ELR (cell line): ENCODE measurements around the gene PNPLA6.
A peak's percentile ranks its signal among the peaks of the same experiment; 100 is the strongest.
"Not testable (repeated sequence)": the region's sequence is repeated elsewhere in the genome, so short reads cannot be mapped to it uniquely, and the experiment has no call there.

ENCODE experiments used
- DNase-seq: peaks from one replicate; pipeline ENCODE4 v3.0.0-alpha.2; 2015; ENCODE audit warnings: low read depth

The PNPLA6 gene

DNA sequence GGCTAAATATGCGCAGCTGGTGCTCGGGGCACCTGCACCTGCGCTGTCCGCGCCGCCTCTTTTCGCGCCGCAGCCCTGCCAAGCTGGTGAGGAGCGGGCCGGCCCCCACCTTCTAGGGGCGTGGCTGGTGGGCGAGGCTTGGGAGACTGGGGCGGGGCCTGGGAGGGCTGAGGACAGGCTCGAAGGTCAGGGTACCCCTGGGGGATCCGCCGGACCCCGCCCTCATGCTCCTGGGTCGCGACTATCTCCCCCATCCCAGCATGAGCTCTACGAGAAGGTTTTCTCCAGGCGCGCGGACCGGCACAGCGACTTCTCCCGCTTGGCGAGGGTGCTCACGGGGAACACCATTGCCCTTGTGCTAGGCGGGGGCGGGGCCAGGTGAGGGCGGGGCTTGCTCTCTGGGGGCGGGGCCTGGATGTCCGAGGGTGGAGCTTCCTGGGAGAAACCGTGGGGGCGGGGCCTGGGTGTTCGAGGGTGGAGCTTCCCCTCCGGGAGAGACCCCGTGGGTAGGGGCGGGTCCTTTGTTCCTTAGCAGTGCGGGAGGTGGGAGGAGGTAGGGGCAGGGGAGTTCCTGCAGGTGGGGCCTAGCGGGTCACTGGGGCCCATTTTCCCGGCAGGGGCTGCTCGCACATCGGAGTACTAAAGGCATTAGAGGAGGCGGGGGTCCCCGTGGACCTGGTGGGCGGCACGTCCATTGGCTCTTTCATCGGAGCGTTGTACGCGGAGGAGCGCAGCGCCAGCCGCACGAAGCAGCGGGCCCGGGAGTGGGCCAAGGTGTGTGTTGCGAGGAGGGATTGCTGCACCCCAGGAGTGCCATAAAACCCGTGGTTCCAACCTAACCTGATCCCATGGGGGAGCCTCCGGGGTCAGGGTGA lies 19.7 kb downstream of the PNPLA6 start:
- peak; percentile 30 for DNase-seq

DNA sequence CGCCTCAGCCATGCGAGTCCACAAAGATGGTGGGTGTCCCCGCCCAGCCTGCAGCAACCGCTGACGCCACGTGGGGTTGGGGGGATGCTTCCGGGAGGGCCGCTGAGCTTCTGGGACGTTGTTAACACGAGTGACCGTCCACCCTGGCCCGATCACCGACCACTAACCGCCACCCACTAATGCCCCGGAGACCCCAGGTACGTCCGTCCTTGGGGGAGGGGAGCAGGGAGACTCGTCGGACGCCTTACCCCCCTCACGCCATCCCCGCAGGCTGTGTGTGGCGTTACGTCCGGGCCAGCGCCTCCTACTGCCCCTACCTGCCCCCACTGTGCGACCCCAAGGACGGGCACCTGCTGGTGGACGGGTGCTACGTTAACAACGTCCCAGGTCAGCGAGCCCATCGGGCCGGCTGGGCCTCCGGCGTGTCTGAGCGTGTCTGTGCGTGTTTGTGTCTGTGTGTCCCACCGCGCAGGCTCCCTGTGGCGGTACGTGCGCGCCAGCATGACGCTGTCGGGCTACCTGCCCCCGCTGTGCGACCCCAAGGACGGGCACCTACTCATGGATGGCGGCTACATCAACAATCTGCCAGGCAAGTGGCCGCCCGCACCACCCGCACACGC lies 21.3 kb downstream of the PNPLA6 start:
- no peak for DNase-seq

DNA sequence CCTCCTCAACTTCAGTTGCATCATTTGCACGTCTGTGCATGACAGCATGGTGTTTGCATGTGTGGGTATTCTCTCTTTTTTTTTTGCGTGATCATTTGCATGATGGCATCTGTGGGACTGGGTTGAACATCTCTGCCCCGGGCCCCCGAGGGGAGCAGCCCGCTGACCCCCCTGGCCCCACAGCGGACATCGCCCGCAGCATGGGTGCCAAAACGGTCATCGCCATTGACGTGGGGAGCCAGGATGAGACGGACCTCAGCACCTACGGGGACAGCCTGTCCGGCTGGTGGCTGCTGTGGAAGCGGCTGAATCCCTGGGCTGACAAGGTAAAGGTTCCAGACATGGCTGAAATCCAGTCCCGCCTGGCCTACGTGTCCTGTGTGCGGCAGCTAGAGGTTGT lies 23.1 kb downstream of the PNPLA6 start:
- no peak for DNase-seq

DNA sequence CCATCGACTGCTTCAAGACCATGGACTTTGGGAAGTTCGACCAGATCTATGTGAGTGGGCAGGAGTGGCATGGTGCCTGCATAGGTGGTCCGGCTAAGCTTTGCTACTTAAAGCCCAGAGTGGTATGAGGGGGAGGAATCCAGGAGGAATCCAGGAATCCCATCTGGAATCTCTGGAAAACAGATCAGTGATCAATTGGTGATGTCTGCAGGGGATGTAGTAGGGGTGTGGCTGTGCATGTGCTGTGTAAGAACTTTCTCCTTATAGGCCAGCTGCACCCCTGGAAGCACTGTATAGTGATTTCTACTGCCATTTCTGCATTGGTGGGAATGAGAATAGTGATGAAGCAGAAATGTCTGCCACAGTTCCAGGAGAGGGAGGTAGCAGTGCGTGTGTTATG lies 23.6 kb downstream of the PNPLA6 start:
- DNase-seq, result no peak

DNA sequence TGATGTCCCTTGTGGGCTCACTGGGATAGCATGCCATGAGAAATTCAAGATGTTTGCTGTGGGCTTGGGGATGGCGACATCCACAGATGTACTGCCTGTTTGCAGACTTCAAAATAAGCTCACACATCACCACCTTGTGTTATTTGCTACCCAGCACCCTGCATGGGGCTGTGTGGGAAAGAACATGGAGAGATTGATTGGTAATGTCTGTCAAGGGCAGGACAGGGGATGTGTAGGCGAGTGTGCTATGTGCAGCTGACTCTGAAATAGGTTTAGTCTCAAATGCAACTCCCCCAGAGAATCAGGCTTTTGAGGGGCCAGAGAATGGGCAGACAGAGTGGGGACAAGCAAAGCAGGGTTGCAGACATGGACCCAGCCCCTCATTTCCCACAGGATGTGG lies 24.7 kb downstream of the PNPLA6 start:
- no peak for DNase-seq

DNA sequence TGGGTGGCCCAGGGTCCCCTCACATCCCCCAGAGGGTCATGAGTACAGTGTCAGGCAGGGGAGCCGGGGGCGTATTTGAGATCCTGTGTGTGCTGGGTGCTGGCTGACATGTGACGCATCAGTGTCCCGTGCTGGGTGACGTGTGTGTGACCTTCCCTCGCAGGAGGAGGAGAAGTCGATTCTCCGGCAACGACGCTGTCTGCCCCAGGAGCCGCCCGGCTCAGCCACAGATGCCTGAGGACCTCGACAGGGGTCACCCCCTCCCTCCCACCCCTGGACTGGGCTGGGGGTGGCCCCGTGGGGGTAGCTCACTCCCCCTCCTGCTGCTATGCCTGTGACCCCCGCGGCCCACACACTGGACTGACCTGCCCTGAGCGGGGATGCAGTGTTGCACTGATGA lies 25.8 kb downstream of the PNPLA6 start:
- DNase-seq, result no peak

DNA sequence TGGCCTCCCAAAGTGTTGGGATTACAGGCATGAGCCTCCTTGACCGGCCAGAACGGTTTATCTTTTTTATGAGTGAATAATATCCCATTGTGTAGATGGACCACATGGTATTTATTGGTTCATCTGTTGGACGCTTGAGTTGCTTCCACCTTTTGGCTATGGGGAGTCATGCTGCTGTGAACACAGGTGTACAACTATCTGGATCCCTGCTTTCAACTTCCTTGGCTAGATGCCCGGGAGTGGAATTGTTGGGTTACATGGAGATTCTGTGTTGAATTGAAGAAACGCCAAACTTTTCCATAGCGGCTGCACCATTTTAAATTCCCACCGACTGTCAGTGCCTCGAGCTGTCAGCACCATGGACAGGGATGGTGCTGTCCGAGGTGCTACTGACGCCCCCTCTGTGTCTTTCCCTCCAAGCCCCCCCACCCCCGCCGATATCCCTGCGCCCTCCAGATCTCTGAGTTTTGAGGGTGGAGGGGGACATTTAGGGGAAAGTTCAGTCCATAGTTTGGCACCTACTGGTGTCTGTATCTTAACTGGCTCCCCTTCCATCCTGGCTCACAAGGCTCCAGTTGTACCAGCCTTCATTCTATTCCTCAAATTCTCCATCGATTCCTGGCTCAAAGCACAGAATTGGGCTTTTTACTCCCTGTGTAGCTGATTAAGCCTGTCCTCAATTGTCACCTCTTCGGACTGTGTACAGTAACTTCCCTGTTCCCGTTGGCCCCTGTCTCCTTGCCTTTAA lies 27.3 kb downstream of the PNPLA6 start:
- no peak for DNase-seq

DNA sequence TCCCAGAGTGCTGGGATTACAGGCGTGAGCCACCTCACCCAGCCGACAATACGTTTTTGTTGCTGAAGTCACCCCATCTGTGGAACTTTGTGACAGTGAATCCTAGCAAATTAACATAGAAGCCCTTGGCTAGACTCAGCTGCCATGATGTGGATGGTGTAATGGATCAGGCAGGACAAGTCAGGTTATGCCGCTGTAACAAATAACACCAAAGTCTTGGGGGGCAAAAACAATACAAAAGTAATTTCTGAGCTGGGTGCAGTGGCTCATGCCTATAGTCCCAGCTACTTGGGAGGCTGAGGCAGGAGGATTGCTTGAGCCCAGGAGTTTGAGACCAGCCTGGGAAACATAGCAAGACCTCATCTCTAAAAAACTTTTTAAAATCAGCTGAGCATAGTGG lies 29.3 kb downstream of the PNPLA6 start:
- no peak for DNase-seq

DNA sequence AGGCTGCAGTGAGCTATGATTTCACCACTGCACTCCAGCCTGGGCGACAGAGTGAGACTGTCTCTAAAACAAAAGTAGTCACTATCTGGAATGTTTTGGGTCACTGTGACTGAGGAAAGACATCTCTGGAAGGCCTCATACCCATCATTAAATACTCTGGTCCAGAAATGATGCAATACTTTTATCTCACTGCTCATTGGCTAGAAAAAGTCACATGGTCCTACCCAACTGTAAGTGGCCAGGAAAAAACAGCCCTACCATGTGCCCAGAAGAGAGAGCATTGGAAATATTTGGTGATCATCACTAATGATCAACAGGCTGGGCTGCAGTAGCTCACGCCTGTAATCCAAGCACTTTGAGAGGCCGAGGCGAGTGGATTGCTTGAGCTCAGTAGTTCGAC lies 29.8 kb downstream of the PNPLA6 start:
- no peak for DNase-seq

DNA sequence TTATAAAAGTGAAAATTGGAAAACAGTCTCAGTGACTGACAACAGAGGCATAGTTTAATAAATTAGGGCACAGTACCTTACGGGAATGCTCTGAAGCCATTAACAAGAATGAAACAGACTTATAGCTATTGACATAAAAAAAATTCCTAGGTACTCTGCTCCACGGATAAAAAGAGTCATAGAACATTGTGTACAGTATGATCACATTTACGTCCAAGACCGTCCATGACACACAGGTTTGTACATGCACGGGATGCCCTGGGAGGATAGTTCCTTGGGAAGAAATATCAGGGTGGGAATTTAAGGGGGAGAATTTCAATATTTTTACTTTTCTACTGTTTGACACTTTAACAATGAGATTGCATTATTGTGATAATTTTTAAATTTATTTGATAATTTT lies 35.2 kb downstream of the PNPLA6 start:
- no peak for DNase-seq

DNA sequence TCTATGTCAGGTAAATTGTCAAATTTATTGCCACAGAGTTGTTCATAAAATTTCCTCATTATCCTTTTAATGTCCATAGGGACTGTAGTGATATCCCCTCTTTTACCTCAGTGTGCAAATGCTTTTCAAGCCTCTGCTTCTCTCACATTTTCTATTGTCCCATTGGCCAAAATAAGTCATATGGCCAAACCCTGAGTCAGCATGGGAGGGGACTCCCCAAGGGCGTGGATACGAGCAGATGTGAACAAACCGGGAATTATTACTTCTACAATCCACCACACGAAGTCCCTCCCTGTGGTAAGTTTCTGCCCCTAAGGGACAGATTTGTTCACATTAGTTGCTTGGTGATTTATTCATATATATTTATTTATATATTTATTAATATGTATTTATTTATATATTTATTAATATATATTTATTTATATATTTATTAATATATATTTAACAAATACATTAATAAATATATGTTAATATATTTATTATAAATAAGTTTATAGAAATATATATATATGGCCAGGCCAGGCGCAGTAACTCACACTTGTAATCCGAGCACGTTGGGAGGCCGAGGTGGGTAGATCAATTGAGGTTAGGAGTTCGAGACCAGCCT lies 40.0 kb downstream of the PNPLA6 start:
- DNase-seq, result peak; percentile 62

DNA sequence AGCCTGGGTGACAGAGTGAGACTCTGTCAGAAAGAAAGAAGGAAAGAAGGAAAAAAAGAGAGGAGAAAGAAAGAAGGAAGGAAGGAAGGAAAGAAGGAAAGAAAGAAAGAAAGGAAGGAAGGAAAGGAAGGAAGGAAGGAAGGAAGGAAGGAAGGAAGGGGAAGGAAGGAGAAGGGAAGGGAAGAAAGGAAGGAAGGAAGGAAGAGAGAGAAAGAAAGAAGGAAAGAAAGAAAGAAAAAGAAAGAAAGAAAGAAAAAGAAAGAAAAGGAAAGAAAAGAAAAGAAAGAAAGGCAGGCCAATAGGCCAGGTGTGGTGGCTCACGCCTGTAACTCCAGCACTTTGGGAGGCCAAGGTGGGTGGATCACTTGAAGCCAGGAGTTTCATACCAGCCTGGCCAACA lies 41.9 kb downstream of the PNPLA6 start:
- DNase-seq, result not testable (repeated sequence)

DNA sequence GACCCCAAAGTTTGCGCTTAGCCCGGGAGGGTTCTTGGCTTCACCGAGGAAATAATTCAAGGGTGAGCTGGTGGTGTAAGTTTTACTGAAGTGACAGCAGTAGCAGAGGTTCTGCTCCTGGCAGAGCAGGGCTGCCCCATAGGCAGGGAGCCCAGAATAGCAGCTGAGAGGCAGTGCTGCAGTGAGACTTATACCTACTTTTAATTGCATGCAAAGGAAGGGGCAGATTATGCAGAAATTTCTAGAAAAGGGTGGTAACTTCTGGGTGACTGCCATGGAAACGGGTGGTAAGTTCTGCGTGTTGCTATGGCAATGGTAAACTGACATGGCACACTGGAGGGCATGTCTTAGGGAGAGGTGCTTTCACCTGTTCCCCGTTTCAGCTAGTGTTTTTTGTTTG lies 42.6 kb downstream of the PNPLA6 start:
- DNase-seq, result no peak

DNA sequence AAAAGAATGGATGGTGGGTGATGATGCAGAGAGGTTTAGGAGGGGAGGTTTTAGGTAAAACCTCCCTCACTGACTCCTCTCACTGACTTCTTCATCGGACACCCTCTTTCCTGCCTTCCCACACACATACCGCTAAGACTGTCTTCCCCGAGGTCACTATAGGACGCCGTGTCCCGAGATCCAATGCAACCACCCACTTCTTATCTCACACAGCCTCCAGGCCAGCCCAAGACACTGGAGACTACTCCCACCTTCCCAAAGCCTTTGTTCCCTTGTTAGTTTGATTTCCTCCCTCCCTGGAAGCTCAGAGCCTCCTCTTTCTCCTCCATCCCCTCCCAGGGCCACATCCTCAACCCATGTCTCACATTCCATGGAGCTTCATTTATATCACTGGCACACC lies 43.7 kb downstream of the PNPLA6 start:
- DNase-seq, result no peak

DNA sequence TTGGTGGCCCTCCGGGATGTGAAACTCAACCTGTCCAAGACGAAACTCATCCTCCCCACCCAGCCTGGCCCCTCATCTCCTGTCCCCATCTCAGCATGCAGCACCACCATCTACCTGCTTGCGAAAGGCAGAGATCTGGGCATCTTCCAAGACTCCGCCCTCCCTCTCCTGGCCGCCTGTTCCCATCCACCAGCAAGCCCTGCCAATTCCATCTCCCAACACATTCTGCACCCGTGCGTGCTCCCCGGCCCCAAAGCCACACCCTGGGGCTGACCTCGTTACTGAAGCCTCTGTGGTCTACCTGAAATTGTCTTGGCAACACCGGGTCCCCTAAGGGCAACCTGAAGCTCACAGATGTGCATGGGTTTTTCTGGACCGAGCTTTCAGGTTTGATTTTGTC lies 46.9 kb downstream of the PNPLA6 start:
- DNase-seq, result no peak

DNA sequence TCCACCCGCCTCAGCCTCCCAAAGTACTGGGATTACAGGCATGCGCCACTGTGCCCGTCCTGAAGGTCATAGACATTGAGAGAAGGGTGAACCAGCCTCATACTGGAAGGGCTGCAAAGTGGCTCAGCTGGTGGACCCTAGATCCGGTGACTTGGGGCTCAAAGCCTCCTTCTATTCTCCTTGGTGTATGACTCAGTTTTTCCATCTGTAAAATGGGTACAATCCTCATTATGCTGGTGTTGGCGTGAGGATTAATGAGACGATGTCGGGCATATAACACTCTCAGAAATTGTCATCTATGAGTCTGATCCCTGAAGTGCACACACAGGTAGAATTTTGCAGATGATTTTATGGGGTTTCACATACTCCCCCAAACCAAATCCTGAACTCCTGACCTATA lies 54.3 kb downstream of the PNPLA6 start:
- DNase-seq, result no peak

DNA sequence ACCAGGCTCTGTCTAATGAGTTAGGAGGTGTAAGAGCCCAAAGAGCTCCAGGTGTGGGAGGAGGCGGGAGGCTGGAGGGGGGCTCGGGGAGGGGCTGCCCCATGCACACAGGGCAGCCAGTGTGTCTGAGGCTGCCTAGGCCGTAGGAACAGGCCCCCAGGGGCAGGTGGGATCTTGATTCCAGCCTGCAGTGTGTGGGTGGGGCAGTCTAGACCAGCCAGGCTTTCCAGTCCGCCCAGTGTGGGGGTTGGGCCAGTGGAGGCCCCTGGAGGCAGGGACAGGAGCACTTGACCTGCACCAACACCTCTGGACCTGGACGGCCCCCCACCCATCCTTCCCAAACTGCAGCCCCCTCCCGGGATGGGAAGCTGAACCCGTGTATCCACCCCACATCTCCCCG lies 54.7 kb downstream of the PNPLA6 start:
- no peak for DNase-seq

DNA sequence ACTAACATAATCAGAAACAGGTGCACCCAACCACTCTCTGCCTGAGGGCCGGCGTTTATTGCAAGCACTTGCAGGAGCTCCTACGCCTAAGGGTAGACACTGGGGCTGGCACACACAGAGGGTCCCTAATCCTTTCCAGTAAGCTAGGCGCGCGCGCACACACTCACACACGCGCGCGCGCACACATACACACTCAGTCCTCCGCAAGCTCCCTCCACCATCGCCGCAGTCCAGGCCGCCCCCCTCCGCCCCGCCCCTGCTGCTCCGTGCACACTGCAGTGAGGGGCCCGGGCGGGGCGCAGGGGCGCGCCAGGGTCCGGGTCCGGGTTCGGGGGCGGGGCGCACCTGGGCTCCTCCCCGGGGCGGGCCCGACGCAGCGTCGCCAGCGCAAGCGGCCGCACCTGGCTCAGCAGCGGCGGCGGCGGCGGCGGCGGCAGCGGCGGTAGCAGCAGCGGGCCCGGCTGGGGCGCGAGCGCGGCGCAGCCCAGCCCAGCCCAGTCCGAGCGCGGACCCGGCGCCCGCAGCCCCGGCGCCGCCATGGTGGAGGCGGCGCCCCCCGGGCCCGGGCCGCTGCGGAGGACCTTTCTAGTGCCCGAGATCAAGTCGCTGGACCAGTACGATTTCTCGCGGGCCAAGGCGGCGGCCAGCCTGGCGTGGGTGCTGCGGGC lies 60.1 kb downstream of the PNPLA6 start, which contains the start of gene CAMSAP3:
Gene CAMSAP3, plus strand, starts transcription at position 398 of the 668 bp plus-strand sequence. Its CDS starts 140 bp downstream, at position 538.
- DNase-seq, result no peak

DNA sequence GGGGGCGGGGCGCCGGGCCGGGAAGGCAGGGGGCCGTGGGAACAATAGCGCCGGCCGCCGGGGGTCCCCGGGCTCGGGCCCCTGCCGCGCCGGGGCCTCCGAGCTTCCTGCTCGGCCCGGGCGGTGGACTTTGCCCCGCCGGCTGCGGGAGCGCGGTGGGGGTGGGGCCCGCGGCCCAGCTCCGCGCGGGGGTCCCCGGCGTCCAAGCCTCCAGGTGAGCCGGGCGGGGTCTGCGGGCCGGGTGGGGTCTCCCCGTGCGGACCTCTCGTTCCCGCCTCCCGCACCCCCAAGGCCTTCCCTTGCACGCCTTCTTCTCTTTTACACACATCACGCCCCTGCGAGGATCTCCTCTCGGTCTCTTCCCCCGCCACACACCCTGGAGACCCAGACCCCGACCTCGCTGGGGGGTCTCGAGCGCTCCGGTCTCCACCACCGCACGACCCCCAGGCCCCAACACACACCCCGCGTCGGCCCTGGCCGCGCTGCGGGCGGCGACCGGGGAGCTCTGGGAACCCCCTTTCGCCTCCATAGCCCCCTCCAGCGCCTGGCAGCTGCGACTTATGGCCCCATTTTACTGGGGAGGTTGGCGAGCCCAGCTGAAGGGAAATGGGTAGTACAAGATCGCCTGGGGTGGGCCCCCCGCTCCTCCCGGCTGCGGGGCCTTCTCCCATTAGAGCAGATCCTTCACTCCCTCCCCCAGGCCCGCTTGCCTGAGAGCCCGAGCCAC lies 60.9 kb downstream of the PNPLA6 start:
- DNase-seq, result no peak

DNA sequence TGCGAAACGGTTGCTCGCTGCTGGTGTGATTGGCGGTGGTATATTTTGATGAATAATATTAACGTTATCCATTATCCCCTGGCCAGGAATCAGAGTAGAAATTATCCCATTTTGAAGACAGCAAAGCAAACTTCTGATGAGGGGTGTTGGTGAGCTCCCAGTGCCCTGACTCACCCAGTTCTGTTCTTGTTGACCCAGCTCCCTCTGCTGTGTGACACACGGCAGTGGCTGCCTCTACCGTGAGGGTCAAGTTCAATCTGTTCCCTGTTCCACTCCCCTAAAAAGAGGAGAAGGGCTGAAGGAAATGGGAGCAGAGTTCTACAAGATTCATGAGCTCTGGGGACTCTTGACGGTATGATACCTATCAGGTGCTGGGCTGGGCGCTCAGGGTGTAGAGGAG lies 62.2 kb downstream of the PNPLA6 start:
- peak; percentile 18 for DNase-seq

DNA sequence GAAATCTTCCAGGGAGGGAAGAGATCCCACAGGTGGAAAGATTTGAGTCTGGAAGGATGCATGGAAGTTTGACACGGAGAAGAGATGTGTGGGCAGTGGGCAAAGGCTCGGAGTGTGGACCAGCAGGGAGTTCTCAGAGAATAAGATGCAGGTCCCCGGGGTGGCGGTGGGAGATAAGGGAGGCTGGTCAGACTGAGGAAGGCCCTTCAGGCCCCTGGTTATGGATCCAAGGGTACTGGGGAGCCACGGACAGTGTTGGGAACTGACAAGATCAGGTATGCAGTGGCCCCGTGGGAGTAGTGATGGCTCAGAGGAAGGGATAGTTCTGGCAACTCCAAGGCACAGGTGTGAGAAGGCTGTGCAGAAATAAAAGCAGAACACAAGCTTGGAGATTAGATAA lies 62.7 kb downstream of the PNPLA6 start:
- DNase-seq, result no peak
